ENCODE results near the gene ROBO3.

ROBO3 gene

GRCh38 chr11:124877631-124877909 lies 12.3 kb downstream of the ROBO3 start:
- no peak for DNase-seq

- DNase-seq = no peak
Measured at GRCh38 chr11:124877910-124878758, 12.9 kb downstream of the ROBO3 start.

GRCh38 chr11:124878759-124879492 lies 13.7 kb downstream of the ROBO3 start:
- no peak for DNase-seq

GRCh38 chr11:124879493-124880289 lies 14.5 kb downstream of the ROBO3 start:
- DNase-seq = no peak

GRCh38 chr11:124880290-124880611 lies 15.0 kb downstream of the ROBO3 start:
- no peak for DNase-seq

GRCh38 chr11:124880958-124881357 lies 15.7 kb downstream of the ROBO3 start:
- DNase-seq = no peak

- DNase-seq = no peak
Measured at GRCh38 chr11:124882339-124883071, 17.3 kb downstream of the ROBO3 start.

- DNase-seq = no peak
Measured at GRCh38 chr11:124884340-124884739, 19.1 kb downstream of the ROBO3 start.

- no peak for DNase-seq
Measured at GRCh38 chr11:124884869-124885479, 19.7 kb downstream of the ROBO3 start.

GRCh38 chr11:124886476-124886875 lies 21.2 kb downstream of the ROBO3 start:
- DNase-seq = no peak

- DNase-seq = no peak
Measured at GRCh38 chr11:124886978-124887666, 21.9 kb downstream of the ROBO3 start.

GRCh38 chr11:124887667-124888013 lies 22.4 kb downstream of the ROBO3 start:
- no peak for DNase-seq

GRCh38 chr11:124889191-124890091 lies 24.2 kb downstream of the ROBO3 start:
- DNase-seq = no peak

- DNase-seq = no peak
Measured at GRCh38 chr11:124890151-124890550, 24.9 kb downstream of the ROBO3 start.

- no peak for DNase-seq
Measured at GRCh38 chr11:124890683-124891372, 25.6 kb downstream of the ROBO3 start.

GRCh38 chr11:124891373-124891861 lies 26.2 kb downstream of the ROBO3 start:
- no peak for DNase-seq

GRCh38 chr11:124892146-124892545 lies 26.9 kb downstream of the ROBO3 start:
- DNase-seq = no peak

- DNase-seq = no peak
Measured at GRCh38 chr11:124892750-124893454, 27.7 kb downstream of the ROBO3 start.

- DNase-seq = no peak
Measured at GRCh38 chr11:124893781-124894401, 28.7 kb downstream of the ROBO3 start.
